ENCODE results near the gene CFAP54.

The CFAP54 gene

GRCh38 chr12:96472384-96472783 is 17.0 kb upstream of the CFAP54 start:
- no peak for ATAC-seq
- TF ChIP-seq, protein P1, sequence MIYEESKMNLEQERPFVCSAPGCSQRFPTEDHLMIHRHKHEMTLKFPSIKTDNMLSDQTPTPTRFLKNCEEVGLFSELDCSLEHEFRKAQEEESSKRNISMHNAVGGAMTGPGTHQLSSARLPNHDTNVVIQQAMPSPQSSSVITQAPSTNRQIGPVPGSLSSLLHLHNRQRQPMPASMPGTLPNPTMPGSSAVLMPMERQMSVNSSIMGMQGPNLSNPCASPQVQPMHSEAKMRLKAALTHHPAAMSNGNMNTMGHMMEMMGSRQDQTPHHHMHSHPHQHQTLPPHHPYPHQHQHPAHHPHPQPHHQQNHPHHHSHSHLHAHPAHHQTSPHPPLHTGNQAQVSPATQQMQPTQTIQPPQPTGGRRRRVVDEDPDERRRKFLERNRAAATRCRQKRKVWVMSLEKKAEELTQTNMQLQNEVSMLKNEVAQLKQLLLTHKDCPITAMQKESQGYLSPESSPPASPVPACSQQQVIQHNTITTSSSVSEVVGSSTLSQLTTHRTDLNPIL (CRISPR knock-in tag; IDR thresholded peaks at IDR 0.05; ENCODE audit: low read depth) = no peak
- no peak for TF ChIP-seq TOX (CRISPR knock-in tag; IDR thresholded peaks at IDR 0.05; ENCODE audit: borderline replicate concordance)

GRCh38 chr12:96473394-96474093 is 15.8 kb upstream of the CFAP54 start:
- no peak for TF ChIP-seq RARB (CRISPR knock-in tag; IDR thresholded peaks at IDR 0.05)
- no peak for TF ChIP-seq ESRRG (CRISPR knock-in tag; IDR thresholded peaks at IDR 0.05)
- no peak for TF ChIP-seq ZFP3 (CRISPR knock-in tag; IDR thresholded peaks at IDR 0.05)
- TF ChIP-seq BACH2 (CRISPR knock-in tag; IDR thresholded peaks at IDR 0.05; ENCODE audit: borderline replicate concordance) = no peak
- no peak for TF ChIP-seq ZFP30 (CRISPR knock-in tag; IDR thresholded peaks at IDR 0.05)
- TF ChIP-seq, protein P2, sequence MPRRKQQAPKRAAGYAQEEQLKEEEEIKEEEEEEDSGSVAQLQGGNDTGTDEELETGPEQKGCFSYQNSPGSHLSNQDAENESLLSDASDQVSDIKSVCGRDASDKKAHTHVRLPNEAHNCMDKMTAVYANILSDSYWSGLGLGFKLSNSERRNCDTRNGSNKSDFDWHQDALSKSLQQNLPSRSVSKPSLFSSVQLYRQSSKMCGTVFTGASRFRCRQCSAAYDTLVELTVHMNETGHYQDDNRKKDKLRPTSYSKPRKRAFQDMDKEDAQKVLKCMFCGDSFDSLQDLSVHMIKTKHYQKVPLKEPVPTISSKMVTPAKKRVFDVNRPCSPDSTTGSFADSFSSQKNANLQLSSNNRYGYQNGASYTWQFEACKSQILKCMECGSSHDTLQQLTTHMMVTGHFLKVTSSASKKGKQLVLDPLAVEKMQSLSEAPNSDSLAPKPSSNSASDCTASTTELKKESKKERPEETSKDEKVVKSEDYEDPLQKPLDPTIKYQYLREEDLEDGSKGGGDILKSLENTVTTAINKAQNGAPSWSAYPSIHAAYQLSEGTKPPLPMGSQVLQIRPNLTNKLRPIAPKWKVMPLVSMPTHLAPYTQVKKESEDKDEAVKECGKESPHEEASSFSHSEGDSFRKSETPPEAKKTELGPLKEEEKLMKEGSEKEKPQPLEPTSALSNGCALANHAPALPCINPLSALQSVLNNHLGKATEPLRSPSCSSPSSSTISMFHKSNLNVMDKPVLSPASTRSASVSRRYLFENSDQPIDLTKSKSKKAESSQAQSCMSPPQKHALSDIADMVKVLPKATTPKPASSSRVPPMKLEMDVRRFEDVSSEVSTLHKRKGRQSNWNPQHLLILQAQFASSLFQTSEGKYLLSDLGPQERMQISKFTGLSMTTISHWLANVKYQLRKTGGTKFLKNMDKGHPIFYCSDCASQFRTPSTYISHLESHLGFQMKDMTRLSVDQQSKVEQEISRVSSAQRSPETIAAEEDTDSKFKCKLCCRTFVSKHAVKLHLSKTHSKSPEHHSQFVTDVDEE (CRISPR knock-in tag; IDR thresholded peaks at IDR 0.05) = no peak
- TF ChIP-seq, protein P3, sequence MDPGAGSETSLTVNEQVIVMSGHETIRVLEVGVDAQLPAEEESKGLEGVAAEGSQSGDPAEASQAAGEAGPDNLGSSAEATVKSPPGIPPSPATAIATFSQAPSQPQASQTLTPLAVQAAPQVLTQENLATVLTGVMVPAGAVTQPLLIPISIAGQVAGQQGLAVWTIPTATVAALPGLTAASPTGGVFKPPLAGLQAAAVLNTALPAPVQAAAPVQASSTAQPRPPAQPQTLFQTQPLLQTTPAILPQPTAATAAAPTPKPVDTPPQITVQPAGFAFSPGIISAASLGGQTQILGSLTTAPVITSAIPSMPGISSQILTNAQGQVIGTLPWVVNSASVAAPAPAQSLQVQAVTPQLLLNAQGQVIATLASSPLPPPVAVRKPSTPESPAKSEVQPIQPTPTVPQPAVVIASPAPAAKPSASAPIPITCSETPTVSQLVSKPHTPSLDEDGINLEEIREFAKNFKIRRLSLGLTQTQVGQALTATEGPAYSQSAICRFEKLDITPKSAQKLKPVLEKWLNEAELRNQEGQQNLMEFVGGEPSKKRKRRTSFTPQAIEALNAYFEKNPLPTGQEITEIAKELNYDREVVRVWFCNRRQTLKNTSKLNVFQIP (CRISPR knock-in tag; IDR thresholded peaks at IDR 0.05; ENCODE audit: borderline replicate concordance, low read depth) = no peak
- no peak for TF ChIP-seq CSRNP3 (CRISPR knock-in tag; IDR thresholded peaks at IDR 0.05)
- TF ChIP-seq, protein P1 (CRISPR knock-in tag; IDR thresholded peaks at IDR 0.05; ENCODE audit: low read depth) = no peak
- no peak for TF ChIP-seq PPARA (CRISPR knock-in tag; IDR thresholded peaks at IDR 0.05; ENCODE audit: borderline replicate concordance)
- no peak for TF ChIP-seq CSDC2 (CRISPR knock-in tag; IDR thresholded peaks at IDR 0.05)
- no peak for TF ChIP-seq ZNF565 (CRISPR knock-in tag; conservative IDR thresholded peaks at IDR 0.05; ENCODE audit: low read depth)
- no peak for TF ChIP-seq ZNF8 (CRISPR knock-in tag; IDR thresholded peaks at IDR 0.05)
- TF ChIP-seq SNAI2 (CRISPR knock-in tag; IDR thresholded peaks at IDR 0.05) = no peak
- no peak for ATAC-seq

- ATAC-seq = no peak
- TF ChIP-seq, protein P2 (CRISPR knock-in tag; IDR thresholded peaks at IDR 0.05) = no peak
- TF ChIP-seq BACH2 (CRISPR knock-in tag; IDR thresholded peaks at IDR 0.05; ENCODE audit: borderline replicate concordance) = no peak
- TF ChIP-seq ZFP30 (CRISPR knock-in tag; IDR thresholded peaks at IDR 0.05) = no peak
- no peak for TF ChIP-seq ZC3H10 (CRISPR knock-in tag; IDR thresholded peaks at IDR 0.05)
- no peak for TF ChIP-seq PPARA (CRISPR knock-in tag; IDR thresholded peaks at IDR 0.05; ENCODE audit: borderline replicate concordance)
- TF ChIP-seq, protein P1 (CRISPR knock-in tag; IDR thresholded peaks at IDR 0.05; ENCODE audit: low read depth) = no peak
- TF ChIP-seq TOX (CRISPR knock-in tag; IDR thresholded peaks at IDR 0.05; ENCODE audit: borderline replicate concordance) = no peak
- no peak for TF ChIP-seq ISL1 (CRISPR knock-in tag; IDR thresholded peaks at IDR 0.05)
- no peak for TF ChIP-seq ZNF70 (CRISPR knock-in tag; IDR thresholded peaks at IDR 0.05)
- TF ChIP-seq ARNTL (CRISPR knock-in tag; IDR thresholded peaks at IDR 0.05; ENCODE audit: borderline replicate concordance, low read depth) = no peak
- TF ChIP-seq, protein P3 (CRISPR knock-in tag; IDR thresholded peaks at IDR 0.05; ENCODE audit: borderline replicate concordance, low read depth) = no peak
- no peak for TF ChIP-seq CSRNP3 (CRISPR knock-in tag; IDR thresholded peaks at IDR 0.05)
Measured at GRCh38 chr12:96474206-96474605, 15.2 kb upstream of the CFAP54 start.

All from SK-N-SH treated with all-trans-retinoic acid at 6 μM for 48 hours (cell line).